ENCODE data around the gene COA5.

- TF ChIP-seq GATA3 (IDR thresholded peaks at IDR 0.05; ENCODE audit: low read depth, low read length) (no peak), GATA2 (IDR thresholded peaks at IDR 0.05; ENCODE audit: low read depth, low read length) (no peak)
Measured at GRCh38 chr2:98569197-98569793, 39.0 kb downstream of the COA5 start.
